ENCODE results near the gene ELL2. TPM values are rescaled to one million over a fixed set of nuclear protein-coding genes. Genes with fewer than 3 reads are reported as not detected.

ELL2 gene
- total and polyA plus RNA-seq, 10 donors: 4.3 to 109 (median 66.8) TPM

DNA sequence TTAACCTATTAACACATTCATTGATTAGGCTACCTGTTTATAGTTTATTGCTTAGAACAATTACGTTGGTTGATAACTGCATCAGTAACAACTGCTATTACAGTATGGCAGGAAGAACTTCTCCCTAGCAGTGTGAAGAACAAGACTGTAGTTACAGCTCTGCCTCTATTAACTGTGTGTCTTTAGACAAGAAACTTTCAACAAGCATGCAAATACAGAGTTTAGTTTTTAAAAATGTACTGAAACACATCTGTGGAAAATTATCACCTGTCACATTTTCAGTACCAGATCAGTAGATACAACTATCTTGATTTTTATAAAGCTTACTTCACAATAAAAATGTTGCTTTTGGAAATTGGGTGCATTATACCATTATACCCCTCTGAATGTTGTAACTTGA, 22.2 kb downstream of the ELL2 start:
- no peak overlapping the region for H3K4me3 ChIP-seq
- 85 to 97% (median 91%) methylated on average over 1 of the region's 1 CpG for WGBS, 5 donors
- no peak for DNase-seq
- peaks cover 0 to 24% (median 4%) of the 10 kb centered on the region in 6 donors for H3K4me1 ChIP-seq
- H3K9me3 ChIP-seq: no peaks in the 10 kb centered on the region
- peaks cover 0 to 23% (median 0%) of the 10 kb centered on the region in 6 donors for H3K36me3 ChIP-seq
- no peaks in the 10 kb centered on the region for H3K27me3 ChIP-seq (replicated peaks in 1 of 7)
- intact Hi-C loops (cut with DNase I; ENCODE audit: low total_unique reads): no loop called here
- no peak overlapping the region for H3K27ac ChIP-seq
- TF ChIP-seq, protein P1, sequence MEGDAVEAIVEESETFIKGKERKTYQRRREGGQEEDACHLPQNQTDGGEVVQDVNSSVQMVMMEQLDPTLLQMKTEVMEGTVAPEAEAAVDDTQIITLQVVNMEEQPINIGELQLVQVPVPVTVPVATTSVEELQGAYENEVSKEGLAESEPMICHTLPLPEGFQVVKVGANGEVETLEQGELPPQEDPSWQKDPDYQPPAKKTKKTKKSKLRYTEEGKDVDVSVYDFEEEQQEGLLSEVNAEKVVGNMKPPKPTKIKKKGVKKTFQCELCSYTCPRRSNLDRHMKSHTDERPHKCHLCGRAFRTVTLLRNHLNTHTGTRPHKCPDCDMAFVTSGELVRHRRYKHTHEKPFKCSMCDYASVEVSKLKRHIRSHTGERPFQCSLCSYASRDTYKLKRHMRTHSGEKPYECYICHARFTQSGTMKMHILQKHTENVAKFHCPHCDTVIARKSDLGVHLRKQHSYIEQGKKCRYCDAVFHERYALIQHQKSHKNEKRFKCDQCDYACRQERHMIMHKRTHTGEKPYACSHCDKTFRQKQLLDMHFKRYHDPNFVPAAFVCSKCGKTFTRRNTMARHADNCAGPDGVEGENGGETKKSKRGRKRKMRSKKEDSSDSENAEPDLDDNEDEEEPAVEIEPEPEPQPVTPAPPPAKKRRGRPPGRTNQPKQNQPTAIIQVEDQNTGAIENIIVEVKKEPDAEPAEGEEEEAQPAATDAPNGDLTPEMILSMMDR (IDR thresholded peaks at IDR 0.05 in 8 of 11, conservative IDR thresholded peaks at IDR 0.05 in 3 of 11): no peak
- TF ChIP-seq POLR2AphosphoS5 (IDR thresholded peaks at IDR 0.05): no peak
- TF ChIP-seq POLR2A (IDR thresholded peaks at IDR 0.05): no peak

DNA sequence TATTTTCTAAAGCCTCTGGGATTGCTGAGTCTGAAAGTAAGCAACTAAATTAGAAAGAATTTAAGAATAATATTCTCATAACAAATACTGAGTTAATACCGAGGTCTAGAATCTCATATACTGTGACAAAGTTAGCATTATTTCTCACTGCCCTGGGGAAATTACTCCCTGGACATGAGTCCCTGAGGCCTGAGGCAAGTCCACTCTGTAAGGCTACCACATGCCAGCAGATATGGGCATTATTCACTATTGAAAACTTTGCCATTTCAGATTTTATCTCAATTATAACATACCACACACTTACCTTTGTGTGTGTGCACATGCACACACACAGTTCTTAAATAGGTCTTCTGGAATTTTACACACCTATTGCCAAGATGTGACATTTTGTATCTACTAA, 22.9 kb downstream of the ELL2 start:
- Histone ChIP-seq H3K4me1 (peaks cover 0 to 17% (median 1%) of the 10 kb centered on the region in 6 donors), H3K27ac (no peak overlapping the region), H3K4me3 (no peak overlapping the region), H3K9me3 (no peaks in the 10 kb centered on the region), H3K36me3 (peaks cover 0 to 23% (median 0%) of the 10 kb centered on the region in 6 donors), H3K27me3 (replicated peaks in 1 of 7) (no peaks in the 10 kb centered on the region)
- TF ChIP-seq, protein P1 (IDR thresholded peaks at IDR 0.05 in 8 of 11, conservative IDR thresholded peaks at IDR 0.05 in 3 of 11): no peak
- no peak for TF ChIP-seq POLR2AphosphoS5 (IDR thresholded peaks at IDR 0.05)
- TF ChIP-seq POLR2A (IDR thresholded peaks at IDR 0.05): no peak
- WGBS, 5 donors: 97 to 100% (median 100%) methylated on average over 1 of the region's 1 CpG
- intact Hi-C loops (cut with DNase I; ENCODE audit: low total_unique reads): no loop called here
- no peak for DNase-seq

DNA sequence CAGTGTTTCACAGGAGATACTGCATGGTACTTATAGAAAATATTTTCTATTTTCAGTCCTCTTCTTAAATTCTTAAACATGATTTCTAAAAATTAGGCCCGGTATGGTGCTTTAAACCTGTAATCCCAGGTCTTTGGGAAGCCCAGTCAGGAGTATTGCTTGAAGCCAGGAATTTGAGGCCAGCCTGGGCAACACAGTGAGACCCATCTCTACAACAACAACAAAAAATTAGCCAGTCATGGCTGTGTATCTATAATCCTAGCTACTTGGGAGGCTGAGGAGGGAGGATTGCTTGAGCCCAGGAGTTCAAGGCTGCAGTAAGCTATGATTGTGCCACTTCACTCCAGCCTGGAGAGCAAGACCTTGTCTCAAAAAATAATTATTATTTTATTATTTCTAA, 23.3 kb downstream of the ELL2 start:
- Histone ChIP-seq H3K27ac (no peak overlapping the region), H3K4me3 (no peak overlapping the region), H3K27me3 (replicated peaks in 1 of 7) (no peaks in the 10 kb centered on the region), H3K36me3 (peaks cover 0 to 23% (median 0%) of the 10 kb centered on the region in 6 donors), H3K4me1 (peaks cover 0 to 13% (median 0%) of the 10 kb centered on the region in 6 donors), H3K9me3 (no peaks in the 10 kb centered on the region)
- DNase-seq: no peak
- intact Hi-C loops (cut with DNase I; ENCODE audit: low total_unique reads): no loop called here
- no peak for TF ChIP-seq POLR2AphosphoS5 (IDR thresholded peaks at IDR 0.05)
- TF ChIP-seq, protein P1 (IDR thresholded peaks at IDR 0.05 in 8 of 11, conservative IDR thresholded peaks at IDR 0.05 in 3 of 11): no peak
- 94 to 100% (median 100%) methylated on average over 1 of the region's 1 CpG for WGBS, 5 donors

DNA sequence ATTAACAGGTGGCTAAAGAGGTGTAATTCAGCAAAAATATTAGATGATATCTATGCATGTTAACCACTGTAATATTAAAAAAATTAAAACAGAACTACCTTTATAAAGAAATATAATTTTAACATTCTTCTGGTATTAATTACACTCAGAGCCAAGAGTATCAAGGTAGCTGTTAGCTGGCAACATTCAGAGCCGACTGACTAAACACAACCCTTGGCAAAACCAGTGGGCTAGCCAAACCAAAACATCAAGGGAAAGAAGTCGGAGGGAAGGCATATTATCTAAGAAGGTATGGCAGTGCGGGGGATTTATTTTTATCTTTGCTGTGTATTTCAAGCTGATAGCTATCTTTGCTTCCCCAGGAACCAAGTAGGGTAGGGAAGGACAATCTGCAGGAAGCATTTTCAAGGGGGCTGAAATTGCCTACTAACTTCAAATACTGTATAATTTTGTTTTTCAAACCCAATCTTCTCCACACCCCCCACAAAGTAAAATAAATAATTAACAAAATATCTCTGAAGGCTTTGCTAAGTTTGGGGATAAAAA, 24.0 kb downstream of the ELL2 start:
- no peak for DNase-seq
- Histone ChIP-seq H3K36me3 (peaks cover 0 to 23% (median 0%) of the 10 kb centered on the region in 6 donors), H3K27me3 (replicated peaks in 1 of 7) (no peaks in the 10 kb centered on the region), H3K4me3 (no peak overlapping the region), H3K4me1 (peaks cover 0 to 11% (median 0%) of the 10 kb centered on the region in 6 donors), H3K9me3 (no peaks in the 10 kb centered on the region), H3K27ac (no peak overlapping the region)
- intact Hi-C loops (cut with DNase I; ENCODE audit: low total_unique reads): no loop called here
- TF ChIP-seq POLR2A (IDR thresholded peaks at IDR 0.05) (no peak), POLR2AphosphoS5 (IDR thresholded peaks at IDR 0.05) (no peak)
- TF ChIP-seq, protein P1 (IDR thresholded peaks at IDR 0.05 in 8 of 11, conservative IDR thresholded peaks at IDR 0.05 in 3 of 11): no peak
- WGBS, 5 donors: 60 to 75% (median 70%) methylated on average over 3 of the region's 3 CpGs
